WERI-Rb-1 (cell line): ENCODE results near the gene PLXNA1.
A peak's percentile ranks its signal among the peaks of the same experiment; 100 is the strongest.

Experiments
- DNase-seq: peaks from one replicate; pipeline ENCODE4 v3.0.0-alpha.2; 2020
- H3K27ac ChIP-seq: fragments of 250-450 bp; sonication (Bioruptor Pico); 2 replicates; pipeline ENCODE4 v1.5.1; 2020; ENCODE audit warnings: mild to moderate bottlenecking, moderate library complexity
- H3K27me3 ChIP-seq: fragments of 250-450 bp; sonication (Bioruptor Pico); 2 replicates; pipeline ENCODE4 v1.5.1; 2021; ENCODE audit warnings: mild to moderate bottlenecking, low read depth, moderate library complexity; ENCODE audit not compliant: insufficient read depth, severe bottlenecking
- H3K36me3 ChIP-seq: fragments of 250-450 bp; sonication (Bioruptor Pico); 2 replicates; pipeline ENCODE4 v1.5.1; 2020; ENCODE audit warnings: mild to moderate bottlenecking, moderate library complexity
- H3K4me3 ChIP-seq: 2 replicates; pipeline ENCODE4 v1.5.1; 2011; ENCODE audit warnings: low read depth, mild to moderate bottlenecking, control low read depth, low read length
- H3K9me3 ChIP-seq: fragments of 250-450 bp; sonication (Bioruptor Pico); 2 replicates; pipeline ENCODE4 v1.5.1; 2021; ENCODE audit warnings: mild to moderate bottlenecking, moderate library complexity; ENCODE audit not compliant: severe bottlenecking
- CTCF ChIP-seq: IDR thresholded peaks from 2 replicates; pipeline ENCODE4 v1.5.1; 2011; ENCODE audit warnings: low read depth, mild to moderate bottlenecking, control low read depth, inconsistent platforms, low read length

The PLXNA1 gene

DNA sequence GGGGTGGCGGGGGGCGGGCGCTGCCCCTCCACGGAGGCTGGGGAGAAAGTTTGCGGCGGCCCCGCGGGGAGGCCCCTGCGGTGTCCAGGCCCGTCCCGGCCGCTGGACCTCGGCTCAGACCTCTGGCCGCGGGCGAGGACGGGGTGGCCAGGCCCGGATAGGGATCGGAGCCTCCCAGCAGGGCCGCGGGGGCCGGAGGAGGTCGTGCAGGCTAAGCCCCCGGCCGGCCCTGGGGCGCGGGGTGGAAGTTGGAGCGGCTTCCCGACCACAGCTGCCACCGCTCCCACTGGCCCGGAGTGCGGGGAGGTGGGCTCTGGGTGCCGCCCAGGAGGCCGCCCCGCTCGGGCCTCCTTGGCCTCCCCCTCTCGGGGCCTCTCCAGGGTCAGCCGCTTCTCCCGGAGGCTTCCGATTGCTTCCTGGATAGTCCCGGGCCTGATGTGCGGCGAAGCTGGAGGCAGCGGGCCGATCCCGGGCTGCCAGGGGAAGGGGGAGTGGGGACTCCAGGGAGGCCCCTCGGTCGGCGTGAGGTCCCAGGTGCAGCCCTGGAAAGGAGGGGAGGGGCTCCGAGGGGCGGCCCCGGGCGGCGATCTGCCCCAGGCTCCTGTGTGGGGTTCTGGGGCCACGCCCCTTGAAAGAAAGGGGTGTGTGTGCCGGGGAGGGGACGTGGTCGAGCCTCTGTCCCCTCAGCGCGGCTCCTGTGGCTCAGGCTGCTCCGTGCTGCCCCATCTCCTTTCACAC lies 907 bp downstream of the PLXNA1 start:
- H3K9me3 ChIP-seq, result no peaks in the 10 kb centered on the region
- H3K36me3 ChIP-seq, result peaks cover 9% of the 10 kb centered on the region
- H3K27ac ChIP-seq, result peak overlapping the region; percentile 56
- peak overlapping the region; percentile 63 for H3K4me3 ChIP-seq
- peak; percentile 55 for DNase-seq
- TF ChIP-seq CTCF, result no peak
- H3K27me3 ChIP-seq, result no peaks in the 10 kb centered on the region

GRCh38 chr3:126984391-126985131 lies 1.6 kb downstream of the PLXNA1 start:
- no peak for DNase-seq
- no peak for TF ChIP-seq CTCF
- Histone ChIP-seq H3K36me3 (peaks cover 17% of the 10 kb centered on the region), H3K27me3 (no peaks in the 10 kb centered on the region), H3K27ac (no peak overlapping the region; the same call in none of the 2 replicates), H3K9me3 (no peaks in the 10 kb centered on the region), H3K4me3 (peak overlapping the region; percentile 63)

- H3K4me3 ChIP-seq, result no peak overlapping the region
- no peaks in the 10 kb centered on the region for H3K9me3 ChIP-seq
- TF ChIP-seq CTCF, result peak; percentile 48
- DNase-seq, result no peak
- peaks cover 25% of the 10 kb centered on the region for H3K36me3 ChIP-seq
- H3K27me3 ChIP-seq, result no peaks in the 10 kb centered on the region
- no peak overlapping the region for H3K27ac ChIP-seq
Observed at GRCh38 chr3:126985132-126985985, 2.4 kb downstream of the PLXNA1 start.

DNA sequence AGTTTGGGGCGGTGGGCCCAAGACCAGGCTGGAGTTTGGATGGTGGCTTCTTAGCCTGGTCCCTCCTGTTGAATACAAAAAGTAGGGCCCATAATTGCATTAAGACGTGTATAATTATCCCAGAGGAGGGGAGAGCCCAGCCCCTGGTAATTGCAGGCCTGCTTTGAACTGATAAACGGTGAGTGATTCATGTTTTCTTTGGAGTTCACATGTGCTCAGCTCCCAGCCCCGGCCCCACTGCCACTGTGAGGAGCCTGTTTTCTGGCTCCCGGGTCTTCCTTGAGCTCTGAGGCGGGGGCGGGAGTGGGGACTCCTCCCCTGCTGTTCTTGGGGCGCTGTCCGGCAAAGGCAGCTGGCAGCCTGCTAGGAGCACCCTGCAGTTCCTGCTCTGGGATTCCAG lies 3.1 kb downstream of the PLXNA1 start:
- Histone ChIP-seq H3K4me3 (no peak overlapping the region), H3K27me3 (no peaks in the 10 kb centered on the region), H3K9me3 (no peaks in the 10 kb centered on the region), H3K27ac (no peak overlapping the region), H3K36me3 (peaks cover 28% of the 10 kb centered on the region)
- DNase-seq, result no peak
- no peak for TF ChIP-seq CTCF

- no peak for DNase-seq
- TF ChIP-seq CTCF, result no peak
- Histone ChIP-seq H3K27me3 (no peaks in the 10 kb centered on the region), H3K27ac (no peak overlapping the region), H3K9me3 (no peaks in the 10 kb centered on the region), H3K36me3 (peaks cover 38% of the 10 kb centered on the region), H3K4me3 (no peak overlapping the region)
Observed at GRCh38 chr3:126987129-126987528, 4.2 kb downstream of the PLXNA1 start.
